Measurements from ENCODE around the gene ZC3H4. TPM values are rescaled to one million over a fixed set of nuclear protein-coding genes. Genes with fewer than 3 reads are reported as not detected.

Gene ZC3H4
- total and polyA plus RNA-seq, 10 of the 15 experiments (the other 5 are each of a cell fraction or from before 2014, with no cell fraction given) = 5.1 to 86.3 (median 15.5) TPM

- Histone ChIP-seq H3K9ac (ENCODE audit: control insufficient read depth, insufficient read depth, low read length) (no peak overlapping the region), H3K9me3 (replicated peaks; ENCODE audit: control insufficient read depth, insufficient read depth, low read length) (no peaks in the 10 kb centered on the region), H3K27me3 (replicated peaks in 1 of 2; ENCODE audit: control insufficient read depth in 2 of 2, insufficient read depth in 2 of 2, low read length in 1 of 2) (no peaks in the 10 kb centered on the region), H4K20me1 (ENCODE audit: control insufficient read depth, insufficient read depth) (no peaks in the 10 kb centered on the region), H3K79me2 (ENCODE audit: control insufficient read depth, insufficient read depth, low read length) (peaks cover 64% of the 10 kb centered on the region), H3K27ac (ENCODE audit: control insufficient read depth, insufficient read depth) (peak overlapping the region; percentile 85; the same call in 1 of the 2 replicates), H3K36me3 (ENCODE audit: control insufficient read depth in 2 of 2, insufficient read depth in 2 of 2, low read length in 1 of 2) (peaks cover 17 to 21% of the 10 kb centered on the region in 2 experiments), H3K4me2 (ENCODE audit: control insufficient read depth, insufficient read depth) (no peak overlapping the region), H3K4me1 (ENCODE audit: control insufficient read depth, insufficient read depth, low read length) (peaks cover 28% of the 10 kb centered on the region), H3K4me3 (no peak overlapping the region), H2AFZ (ENCODE audit: control insufficient read depth, low read depth, low read length) (no peak overlapping the region)
- ATAC-seq = no peak
- no peak for DNase-seq (ENCODE audit: low read depth, low spot score)
- in situ Hi-C loops (cut with MboI) = no loop called here
- ChIA-PET SMC1A (ENCODE audit: uncharacterized antibody, unreplicated experiment) (no interaction called here), POLR2A (interaction anchor here (1.6 kb wide), 1 partner anchor 17 kb away, joined by 5 read pairs; the partner anchor contains the start of gene ZC3H4), RAD21 (ENCODE audit: unreplicated experiment) (no interaction called here), CTCF (interaction anchor here (0.5 kb wide), 1 partner anchor 28 kb away, joined by 3 read pairs; no protein-coding TSS in a partner anchor)
- no peak for FAIRE-seq
- 84% methylated on average over 12 of the region's 12 CpGs for WGBS (ENCODE audit: insufficient coverage, insufficient replicate concordance, low lambda C conversion rate, missing lambda C conversion rate)
- intact Hi-C loops (cut with micrococcal nuclease; ENCODE audit: unreplicated experiment) = no loop called here
- BruUV-seq (replicated peaks) = no TSS peak
- TF ChIP-seq HCFC1 (IDR thresholded peaks at IDR 0.05; ENCODE audit: low read length) (no peak), SMAD5 (IDR thresholded peaks at IDR 0.05; ENCODE audit: low read depth) (no peak), CEBPB (IDR thresholded peaks at IDR 0.05; ENCODE audit: borderline replicate concordance in 1 of 2, low read depth in 2 of 2, low read length in 2 of 2) (no peak), ZZZ3 (IDR thresholded peaks at IDR 0.05; ENCODE audit: control insufficient read depth, insufficient read length, low read depth) (no peak), MLLT1 (IDR thresholded peaks at IDR 0.05) (no peak), IKZF2 (IDR thresholded peaks at IDR 0.05) (no peak), ZBTB33 (IDR thresholded peaks at IDR 0.05) (no peak), RFX5 (IDR thresholded peaks at IDR 0.05; ENCODE audit: low read depth, low read length) (no peak), RELB (IDR thresholded peaks at IDR 0.05; ENCODE audit: low read depth) (no peak), CBX3 (IDR thresholded peaks at IDR 0.05; ENCODE audit: borderline replicate concordance, low read depth) (no peak), IRF3 (IDR thresholded peaks at IDR 0.05) (no peak), PRDM15 (CRISPR knock-in tag; IDR thresholded peaks at IDR 0.05) (no peak), STAT3 (IDR thresholded peaks at IDR 0.05; ENCODE audit: low read depth, low read length) (no peak), BACH1 (IDR thresholded peaks at IDR 0.05; ENCODE audit: borderline replicate concordance) (no peak)
These were observed 17.4 kb downstream of the ZC3H4 start for GRCh38 chr19:47096100-47096704.

Data from GM12878 (cell line).